ENCODE results near the gene DNAJC15.

DNA sequence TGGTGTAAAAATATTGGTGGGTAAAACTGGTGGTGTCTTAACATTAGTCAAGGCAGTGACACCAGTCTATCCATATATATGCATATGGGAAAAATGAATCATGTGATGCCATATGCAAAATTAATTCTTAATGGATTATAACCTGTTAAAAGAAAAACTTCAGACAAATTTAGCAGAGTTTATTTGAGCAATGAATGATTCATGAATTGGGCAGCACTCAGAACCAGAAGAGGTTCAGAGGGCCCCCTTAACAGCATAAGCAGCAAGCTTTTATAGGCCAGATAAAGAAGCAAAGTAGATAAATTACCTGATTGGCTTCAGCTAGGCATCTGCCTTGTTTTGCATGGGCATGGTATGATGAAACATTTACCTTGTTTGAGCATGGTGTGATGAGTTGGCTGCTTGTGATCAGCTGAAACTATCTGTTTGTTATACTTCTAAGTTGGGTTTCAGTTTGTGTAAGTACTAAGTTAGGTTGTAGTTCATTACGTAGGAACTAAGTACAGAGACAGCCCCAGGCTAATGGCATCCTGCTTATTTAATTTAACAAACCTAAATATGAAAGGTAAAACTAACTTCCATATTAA lies 66.6 kb downstream of the DNAJC15 start:
- TF ChIP-seq, protein P1, sequence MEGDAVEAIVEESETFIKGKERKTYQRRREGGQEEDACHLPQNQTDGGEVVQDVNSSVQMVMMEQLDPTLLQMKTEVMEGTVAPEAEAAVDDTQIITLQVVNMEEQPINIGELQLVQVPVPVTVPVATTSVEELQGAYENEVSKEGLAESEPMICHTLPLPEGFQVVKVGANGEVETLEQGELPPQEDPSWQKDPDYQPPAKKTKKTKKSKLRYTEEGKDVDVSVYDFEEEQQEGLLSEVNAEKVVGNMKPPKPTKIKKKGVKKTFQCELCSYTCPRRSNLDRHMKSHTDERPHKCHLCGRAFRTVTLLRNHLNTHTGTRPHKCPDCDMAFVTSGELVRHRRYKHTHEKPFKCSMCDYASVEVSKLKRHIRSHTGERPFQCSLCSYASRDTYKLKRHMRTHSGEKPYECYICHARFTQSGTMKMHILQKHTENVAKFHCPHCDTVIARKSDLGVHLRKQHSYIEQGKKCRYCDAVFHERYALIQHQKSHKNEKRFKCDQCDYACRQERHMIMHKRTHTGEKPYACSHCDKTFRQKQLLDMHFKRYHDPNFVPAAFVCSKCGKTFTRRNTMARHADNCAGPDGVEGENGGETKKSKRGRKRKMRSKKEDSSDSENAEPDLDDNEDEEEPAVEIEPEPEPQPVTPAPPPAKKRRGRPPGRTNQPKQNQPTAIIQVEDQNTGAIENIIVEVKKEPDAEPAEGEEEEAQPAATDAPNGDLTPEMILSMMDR (IDR thresholded peaks at IDR 0.05), result no peak
- no peak for TF ChIP-seq POLR2A (IDR thresholded peaks at IDR 0.05)

All from body of pancreas (tissue), 4 donors.